ENCODE results near the gene LOXL1. TPM values are rescaled to one million over a fixed set of nuclear protein-coding genes. Genes with fewer than 3 reads are reported as not detected.
A peak's percentile ranks its signal among the peaks of the same experiment; 100 is the strongest.

Gene LOXL1
- total RNA-seq, 4 donors from 2014 or later, result 22.9 to 63.0 (median 34.5) TPM

DNA sequence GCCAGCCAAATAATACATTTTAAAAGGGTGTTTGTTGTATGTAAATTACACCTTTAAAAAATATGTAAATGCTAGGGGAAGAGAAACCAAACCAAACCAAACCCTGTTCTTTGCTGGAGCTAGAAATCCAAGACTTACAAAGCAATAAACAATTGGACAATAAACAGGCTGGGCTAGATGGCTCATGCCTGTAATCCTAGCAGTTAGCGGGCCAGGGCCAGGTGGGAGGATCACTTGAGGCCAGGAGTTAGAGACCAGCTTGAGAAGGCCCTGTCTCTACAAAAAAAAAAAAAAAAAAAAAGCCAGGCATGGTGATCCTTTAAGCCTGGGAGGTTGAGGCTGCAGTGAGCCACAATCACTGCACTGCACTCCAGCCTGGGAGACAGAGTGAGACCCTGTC, 53.4 kb downstream of the LOXL1 start:
- no peak overlapping the region for H3K27ac ChIP-seq

GRCh38 chr15:73981761-73982221, 55.5 kb downstream of the LOXL1 start:
- WGBS, 2 donors (ENCODE audit: low coverage in 1 of 2), result 10% methylated on average over 3 of the region's 5 CpGs; no CpG with 5 or more reads in 1 of the 2 donors
- peak overlapping the region in 3 of 4 donors; percentile 88 to 95 (median 89) for H3K27ac ChIP-seq
- peaks cover 4 to 56% (median 48%) of the 10 kb centered on the region in 3 donors for H3K4me1 ChIP-seq
- H3K36me3 ChIP-seq, result peaks cover 0 to 19% of the 10 kb centered on the region in 2 donors
- H3K9me3 ChIP-seq, result no peaks in the 10 kb centered on the region
- TF ChIP-seq CTCF (IDR thresholded peaks at IDR 0.05) (no peak), POLR2AphosphoS5 (IDR thresholded peaks at IDR 0.05) (peak; percentile 56)
- ATAC-seq, result no peak
- H3K4me3 ChIP-seq, result no peak overlapping the region
- H3K27me3 ChIP-seq, result no peaks in the 10 kb centered on the region

More for the DNA sequence above, 53.4 kb downstream of the LOXL1 start:
- peaks cover 15% of the 10 kb centered on the region for H3K27me3 ChIP-seq
- no peak overlapping the region for H3K4me3 ChIP-seq
- no peaks in the 10 kb centered on the region for H3K9me3 ChIP-seq
- H3K36me3 ChIP-seq, result no peaks in the 10 kb centered on the region
- no peak for TF ChIP-seq EP300 (IDR thresholded peaks at IDR 0.05)
- TF ChIP-seq POLR2AphosphoS5 (IDR thresholded peaks at IDR 0.05), result no peak
- TF ChIP-seq POLR2A (IDR thresholded peaks at IDR 0.05), result no peak
- TF ChIP-seq CTCF (IDR thresholded peaks at IDR 0.05), result no peak
- WGBS, 2 donors (ENCODE audit: low coverage in 1 of 2), result 91% methylated on average over 1 of the region's 1 CpG; no CpG with 5 or more reads in 1 of the 2 donors
- no peak for ATAC-seq
- H3K4me1 ChIP-seq, result peaks cover 4 to 34% (median 32%) of the 10 kb centered on the region in 3 donors

GRCh38 chr15:73982222-73982962, 56.1 kb downstream of the LOXL1 start:
- Histone ChIP-seq H3K4me1 (peaks cover 4 to 62% (median 48%) of the 10 kb centered on the region in 3 donors), H3K36me3 (peaks cover 0 to 25% of the 10 kb centered on the region in 2 donors), H3K27ac (peak overlapping the region; percentile 21 to 95 (median 88)), H3K4me3 (peak overlapping the region in 1 of 2 donors; percentile 19), H3K27me3 (no peaks in the 10 kb centered on the region), H3K9me3 (no peaks in the 10 kb centered on the region)
- no peak for TF ChIP-seq CTCF (IDR thresholded peaks at IDR 0.05)
- peak; percentile 87 for TF ChIP-seq POLR2AphosphoS5 (IDR thresholded peaks at IDR 0.05)
- peak; percentile 88 for ATAC-seq
- WGBS, 2 donors (ENCODE audit: low coverage in 1 of 2), result 25 to 33% methylated on average over 1 to 2 of the region's 8 CpGs

- peak; percentile 67 for ATAC-seq
- Histone ChIP-seq H3K4me1 (peaks cover 4 to 70% (median 48%) of the 10 kb centered on the region in 3 donors), H3K27me3 (no peaks in the 10 kb centered on the region), H3K9me3 (no peaks in the 10 kb centered on the region), H3K4me3 (peak overlapping the region in 1 of 2 donors; percentile 19), H3K36me3 (peaks cover 0 to 34% of the 10 kb centered on the region in 2 donors), H3K27ac (peak overlapping the region; percentile 21 to 95 (median 88))
- WGBS, 2 donors (ENCODE audit: low coverage in 1 of 2), result no CpG with 5 or more reads among the region's 10 CpGs
- TF ChIP-seq POLR2AphosphoS5 (IDR thresholded peaks at IDR 0.05), result peak; percentile 29
- no peak for TF ChIP-seq EP300 (IDR thresholded peaks at IDR 0.05)
These were observed 57.0 kb downstream of the LOXL1 start for GRCh38 chr15:73983211-73983727.

DNA sequence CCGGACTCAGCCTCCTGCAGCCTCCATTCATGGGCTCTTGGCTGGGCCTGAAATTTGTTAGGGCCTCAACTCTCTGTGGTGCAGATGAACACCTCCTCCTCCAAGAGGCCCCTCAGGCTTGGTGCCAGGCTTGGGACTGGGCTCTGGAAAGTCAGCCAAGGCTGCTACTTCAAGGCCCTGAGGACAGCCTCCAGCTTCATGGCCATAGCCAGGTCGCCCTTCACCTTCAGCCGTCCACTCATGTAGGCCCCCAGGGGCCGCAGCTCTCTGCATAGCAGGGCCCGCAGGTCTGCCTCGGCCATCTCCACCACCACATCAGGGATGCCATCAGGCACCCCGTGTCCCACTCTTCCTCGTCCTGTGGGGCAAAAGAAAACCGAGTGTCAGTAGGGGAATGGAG, 57.5 kb downstream of the LOXL1 start:
- Histone ChIP-seq H3K36me3 (peaks cover 0 to 39% of the 10 kb centered on the region in 2 donors), H3K9me3 (no peaks in the 10 kb centered on the region), H3K4me1 (peaks cover 4 to 75% (median 52%) of the 10 kb centered on the region in 3 donors), H3K27ac (peak overlapping the region in 3 of 4 donors; percentile 88 to 95 (median 89)), H3K4me3 (no peak overlapping the region), H3K27me3 (no peaks in the 10 kb centered on the region)
- TF ChIP-seq CTCF (IDR thresholded peaks at IDR 0.05) (no peak), POLR2A (IDR thresholded peaks at IDR 0.05) (no peak), POLR2AphosphoS5 (IDR thresholded peaks at IDR 0.05) (no peak), EP300 (IDR thresholded peaks at IDR 0.05) (no peak)
- no CpG with 5 or more reads among the region's 9 CpGs for WGBS, 2 donors (ENCODE audit: low coverage in 1 of 2)
- no peak for ATAC-seq
